Articular chondrocyte of knee joint (primary cell): ENCODE data around the gene USP9Y. TPM values are rescaled to one million over a fixed set of nuclear protein-coding genes. Genes with fewer than 3 reads are reported as not detected.

ENCODE experiments used
- total RNA-seq: library from RNA; depleted of rRNA; stranded (reverse); fragments of >200 nt; gene quantifications from 2 replicates; pipeline ENCODE4 v1.2.3, GENCODE V29; 2012

The USP9Y gene, protein sequence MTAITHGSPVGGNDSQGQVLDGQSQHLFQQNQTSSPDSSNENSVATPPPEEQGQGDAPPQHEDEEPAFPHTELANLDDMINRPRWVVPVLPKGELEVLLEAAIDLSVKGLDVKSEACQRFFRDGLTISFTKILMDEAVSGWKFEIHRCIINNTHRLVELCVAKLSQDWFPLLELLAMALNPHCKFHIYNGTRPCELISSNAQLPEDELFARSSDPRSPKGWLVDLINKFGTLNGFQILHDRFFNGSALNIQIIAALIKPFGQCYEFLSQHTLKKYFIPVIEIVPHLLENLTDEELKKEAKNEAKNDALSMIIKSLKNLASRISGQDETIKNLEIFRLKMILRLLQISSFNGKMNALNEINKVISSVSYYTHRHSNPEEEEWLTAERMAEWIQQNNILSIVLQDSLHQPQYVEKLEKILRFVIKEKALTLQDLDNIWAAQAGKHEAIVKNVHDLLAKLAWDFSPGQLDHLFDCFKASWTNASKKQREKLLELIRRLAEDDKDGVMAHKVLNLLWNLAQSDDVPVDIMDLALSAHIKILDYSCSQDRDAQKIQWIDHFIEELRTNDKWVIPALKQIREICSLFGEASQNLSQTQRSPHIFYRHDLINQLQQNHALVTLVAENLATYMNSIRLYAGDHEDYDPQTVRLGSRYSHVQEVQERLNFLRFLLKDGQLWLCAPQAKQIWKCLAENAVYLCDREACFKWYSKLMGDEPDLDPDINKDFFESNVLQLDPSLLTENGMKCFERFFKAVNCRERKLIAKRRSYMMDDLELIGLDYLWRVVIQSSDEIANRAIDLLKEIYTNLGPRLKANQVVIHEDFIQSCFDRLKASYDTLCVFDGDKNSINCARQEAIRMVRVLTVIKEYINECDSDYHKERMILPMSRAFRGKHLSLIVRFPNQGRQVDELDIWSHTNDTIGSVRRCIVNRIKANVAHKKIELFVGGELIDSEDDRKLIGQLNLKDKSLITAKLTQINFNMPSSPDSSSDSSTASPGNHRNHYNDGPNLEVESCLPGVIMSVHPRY (N-terminal part only)
- total RNA-seq, result under 0.01 and 30.8 TPM in 2 replicates

DNA sequence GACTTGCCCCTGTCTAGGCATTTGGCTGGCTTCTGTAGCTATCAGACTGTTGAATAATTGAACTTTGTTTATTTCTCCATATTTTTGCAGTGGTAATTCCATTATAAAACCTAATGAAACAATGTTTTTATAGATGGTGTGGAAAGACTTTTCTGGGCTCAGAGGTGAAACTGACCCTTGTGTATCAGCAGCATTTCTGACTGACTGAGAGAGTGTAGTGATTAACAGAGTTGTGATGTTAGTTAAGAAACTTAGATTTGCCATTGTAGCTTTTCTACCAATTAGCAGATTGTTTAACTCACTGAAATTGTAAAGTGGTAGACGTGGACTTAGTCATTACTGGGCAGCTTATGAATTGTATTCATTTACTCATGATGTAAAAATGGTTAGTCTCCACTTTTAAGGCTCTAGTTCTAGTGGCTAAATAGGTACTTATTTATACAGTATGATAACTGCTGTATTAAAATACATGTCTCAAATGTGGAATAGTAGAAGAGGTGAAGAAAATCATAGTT, at the start of gene USP9Y:
USP9Y (plus strand) TSS at position 51 of the 515 bp plus-strand sequence. CDS start 8,217 bp downstream, outside the sequence.

DNA sequence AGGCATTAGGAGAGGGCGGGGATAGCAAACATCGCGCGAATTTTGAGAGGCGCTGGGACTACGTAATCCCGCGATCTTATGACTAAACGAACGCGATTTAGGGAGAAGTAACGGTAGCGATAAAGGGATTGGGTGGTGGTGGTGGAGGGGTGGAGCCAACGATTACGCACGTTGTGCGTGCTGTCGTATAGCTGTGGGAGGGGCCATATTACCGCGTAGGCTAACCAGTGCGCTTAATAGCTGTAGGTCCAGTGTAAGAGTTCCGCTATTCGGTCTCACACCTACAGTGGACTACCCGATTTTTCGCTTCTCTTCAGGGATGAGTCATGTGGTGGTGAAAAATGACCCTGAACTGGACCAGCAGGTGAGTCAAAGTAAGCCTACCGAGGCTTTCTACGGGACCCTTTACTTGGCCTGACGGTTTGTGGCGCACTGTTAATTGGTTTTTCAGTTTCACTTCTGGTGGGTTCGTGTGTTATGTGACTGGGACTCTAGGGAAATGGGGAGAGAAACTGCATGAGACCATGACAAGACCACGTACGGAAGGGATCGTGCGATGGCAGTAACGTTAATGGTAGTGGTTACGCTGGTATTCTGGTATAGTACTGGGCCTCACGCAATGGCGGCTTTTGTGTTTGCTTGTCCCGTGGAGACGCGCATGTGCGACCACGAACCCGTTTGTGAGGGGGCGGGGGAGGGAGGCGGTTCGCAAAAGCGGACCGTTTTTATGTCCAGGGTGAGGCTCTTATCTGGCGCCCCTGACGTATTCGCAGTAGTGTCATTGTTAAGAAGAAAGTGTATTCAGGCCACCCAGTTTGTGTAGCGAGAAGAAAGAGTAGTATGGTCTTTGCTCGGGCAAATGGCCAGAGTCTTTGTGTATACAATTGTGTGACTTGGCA, 203.8 kb downstream of the USP9Y start, which contains the start of gene DDX3Y:
DDX3Y (plus strand) TSS at position 251 of the 899 bp plus-strand sequence; CDS start at position 320, 69 bp downstream.

Other genes starting within 250 kb of the USP9Y start
- gene DDX3Y, start 203.6 kb downstream of the USP9Y start, total RNA-seq, result 0.43 and 71.2 TPM in 2 replicates